ENCODE measurements around the gene EML6.
"Not testable (repeated sequence)": the region's sequence is repeated elsewhere in the genome, so short reads cannot be mapped to it uniquely, and the experiment has no call there.

The EML6 gene

DNA sequence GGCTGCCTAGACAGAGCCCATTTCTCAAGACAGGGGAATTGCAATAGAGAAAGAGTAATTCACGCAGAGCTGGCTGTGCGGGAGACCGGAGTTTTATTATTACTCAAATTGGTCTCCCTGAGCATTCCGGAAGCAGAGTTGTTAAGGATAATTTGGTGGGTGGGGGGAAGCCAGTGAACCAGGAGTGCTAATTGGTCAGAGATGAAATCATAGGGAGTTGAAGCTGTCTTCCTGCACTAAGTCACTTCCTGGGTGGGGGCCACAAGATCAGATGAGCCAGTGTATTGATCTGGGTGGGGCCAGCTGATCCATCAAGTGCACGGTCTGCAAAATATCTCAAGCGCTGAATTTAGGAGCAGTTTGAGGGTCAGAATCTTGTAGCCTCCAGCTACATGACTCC lies 242.0 kb downstream of the EML6 start:
- DNase-seq (ENCODE audit: low read depth in 2 of 2), result no peak

DNA sequence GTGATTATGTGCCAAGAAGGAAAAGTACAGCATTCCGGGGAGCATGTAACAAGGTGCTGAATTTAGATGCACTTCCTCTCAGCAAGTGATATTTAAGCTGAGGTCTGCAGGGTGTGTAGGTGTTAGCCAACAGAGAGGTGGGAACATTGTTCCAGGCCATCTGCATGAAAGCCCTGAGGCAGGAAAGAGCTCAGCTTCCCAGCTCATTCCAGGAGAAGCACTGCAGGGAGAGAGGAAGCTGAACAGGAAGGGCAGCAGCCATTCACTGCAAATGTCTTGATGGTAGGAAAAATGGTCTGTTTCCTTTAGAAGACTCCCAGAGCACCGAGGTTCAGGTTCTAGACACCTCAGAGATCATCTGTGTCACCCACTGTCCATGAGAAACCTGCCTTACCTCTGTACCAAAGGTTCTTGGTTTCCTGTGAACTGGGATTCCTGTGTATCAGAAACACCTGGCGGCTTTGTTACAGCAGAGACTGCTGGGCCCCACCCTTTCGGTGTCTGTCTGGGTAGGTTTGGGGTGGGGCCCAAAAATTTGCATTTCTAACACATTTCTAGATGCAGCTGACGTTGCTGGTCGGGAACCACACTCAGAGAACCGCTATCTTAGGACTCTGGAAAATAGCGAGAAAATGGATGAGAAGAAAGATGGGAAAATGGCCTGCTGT lies 242.8 kb downstream of the EML6 start:
- DNase-seq (ENCODE audit: low read depth in 2 of 2), result no peak

DNA sequence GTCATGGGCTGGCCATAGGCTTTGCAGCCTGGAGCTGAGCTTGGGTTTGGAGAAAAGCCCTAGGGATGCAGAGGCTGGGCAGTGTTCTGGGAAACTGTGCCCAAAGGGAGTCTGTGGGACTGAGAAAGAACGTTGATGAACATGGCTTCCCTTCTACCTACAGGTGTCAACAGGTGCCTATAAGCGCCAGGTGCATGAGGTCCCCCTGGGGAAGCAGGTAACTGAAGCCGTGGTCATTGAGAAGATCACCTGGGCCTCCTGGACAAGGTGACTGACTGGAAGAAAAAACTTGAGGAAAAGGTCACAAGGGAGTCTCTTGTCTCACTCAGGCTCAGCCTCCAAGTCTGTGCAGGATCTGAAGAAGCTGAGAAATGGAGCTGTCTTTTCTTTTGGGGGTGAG lies 243.4 kb downstream of the EML6 start:
- DNase-seq (ENCODE audit: low read depth in 2 of 2), result no peak

DNA sequence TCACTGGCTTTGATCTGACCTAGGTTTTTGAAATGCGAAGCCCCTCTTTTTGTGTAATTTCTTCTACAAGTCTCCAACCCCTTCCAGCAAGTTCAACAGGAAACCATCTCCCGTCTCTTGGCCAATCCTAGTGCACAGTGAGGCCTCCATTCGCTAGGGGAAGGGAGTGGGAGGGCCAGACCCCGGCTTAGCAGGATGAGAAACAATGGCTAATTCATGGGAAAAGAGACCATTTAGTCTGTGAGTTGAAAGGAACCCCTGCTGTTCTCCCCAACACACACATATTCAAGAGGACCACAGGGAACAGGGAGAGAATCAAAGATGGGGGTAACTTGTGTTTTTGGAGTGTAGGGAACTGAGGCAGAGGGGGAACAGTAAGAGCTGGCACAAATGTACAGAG lies 243.8 kb downstream of the EML6 start:
- DNase-seq (ENCODE audit: low read depth in 2 of 2), result no peak

DNA sequence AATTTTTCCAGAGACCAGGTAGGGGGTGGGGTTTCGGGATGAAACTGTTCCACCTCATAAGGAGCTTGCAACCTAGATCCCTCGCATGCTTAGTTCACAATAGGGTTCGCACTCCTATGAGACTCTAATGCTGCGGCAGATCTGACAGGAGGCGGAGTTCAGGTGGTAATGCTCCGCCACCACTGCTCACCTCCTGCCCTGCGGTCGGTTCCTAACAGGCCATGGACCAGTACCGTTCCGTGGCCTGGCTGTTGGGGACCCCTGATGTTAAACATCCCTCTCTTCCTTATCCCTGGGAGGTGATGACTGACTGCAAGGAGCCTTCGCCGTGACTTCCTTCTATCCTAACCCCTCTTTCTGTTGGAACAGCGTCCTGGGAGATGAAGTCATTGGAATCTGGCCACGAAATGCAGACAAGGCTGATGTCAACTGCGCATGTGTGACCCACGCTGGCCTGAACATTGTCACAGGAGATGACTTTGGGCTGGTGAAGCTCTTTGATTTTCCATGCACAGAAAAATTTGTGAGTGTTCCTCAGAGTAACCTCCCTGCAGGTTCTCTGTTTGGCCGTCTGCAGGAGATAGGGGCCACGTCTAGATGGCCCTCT lies 244.4 kb downstream of the EML6 start:
- DNase-seq (ENCODE audit: low read depth in 2 of 2), result no peak

DNA sequence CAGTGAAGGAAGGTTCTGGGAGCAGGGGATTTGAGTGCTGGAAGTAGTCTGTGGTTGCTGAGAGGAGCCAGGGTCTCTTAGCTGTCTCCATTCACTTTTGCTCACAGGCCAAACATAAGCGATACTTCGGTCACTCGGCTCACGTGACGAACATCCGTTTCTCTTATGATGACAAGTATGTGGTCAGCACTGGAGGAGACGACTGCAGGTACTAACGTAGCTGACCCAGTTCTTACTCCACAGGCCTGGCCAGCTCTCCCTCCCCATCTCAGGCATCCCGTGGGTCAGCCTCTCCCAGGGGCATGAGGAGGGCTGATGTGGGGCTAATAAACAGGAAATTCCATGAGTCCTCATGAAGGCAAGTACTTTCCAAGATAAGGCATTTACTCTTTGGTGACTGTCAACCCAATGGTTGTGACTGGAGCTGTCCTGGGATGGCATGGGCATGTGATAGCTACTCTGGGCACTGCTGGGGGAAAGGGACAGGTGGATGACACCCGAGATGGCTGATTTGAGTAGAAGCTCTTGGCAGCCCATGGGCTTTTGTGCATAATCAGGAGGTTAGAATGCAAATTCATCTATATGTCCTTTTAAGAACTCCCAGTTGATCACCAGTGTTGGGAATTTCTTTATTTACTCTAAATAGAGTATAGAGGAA lies 245.2 kb downstream of the EML6 start:
- no peak for DNase-seq (ENCODE audit: low read depth in 2 of 2)

DNA sequence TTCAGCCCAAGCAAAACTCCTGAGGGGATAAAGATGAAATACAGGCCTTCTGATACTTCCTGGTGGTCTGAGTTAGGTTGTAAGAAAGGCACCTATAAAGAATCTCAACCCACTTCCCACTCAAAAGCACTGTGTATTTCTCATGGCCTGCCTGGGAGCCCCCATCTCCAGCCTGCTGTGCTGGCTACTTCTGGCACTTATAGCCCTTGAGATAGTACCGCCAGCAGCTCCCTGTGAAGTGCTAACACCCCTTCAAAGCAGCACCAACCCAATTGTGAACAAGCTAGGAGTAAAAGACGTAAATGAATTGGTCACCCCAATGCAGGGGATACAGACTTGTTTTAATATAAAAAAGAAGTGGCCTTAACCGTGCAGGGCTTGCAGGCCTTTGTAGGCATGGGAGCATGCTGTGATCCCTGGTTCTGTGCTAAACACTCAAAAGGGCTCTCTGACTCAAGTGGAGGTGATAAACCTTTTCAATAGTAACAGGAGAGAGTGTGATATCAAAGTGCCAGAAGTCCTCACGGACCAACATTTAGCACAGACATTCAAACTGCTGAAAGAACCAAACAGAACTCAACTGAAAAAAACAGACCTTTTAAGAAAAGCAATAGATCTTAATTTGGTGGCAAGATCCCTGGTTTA lies 246.0 kb downstream of the EML6 start:
- no peak for DNase-seq (ENCODE audit: low read depth in 2 of 2)

DNA sequence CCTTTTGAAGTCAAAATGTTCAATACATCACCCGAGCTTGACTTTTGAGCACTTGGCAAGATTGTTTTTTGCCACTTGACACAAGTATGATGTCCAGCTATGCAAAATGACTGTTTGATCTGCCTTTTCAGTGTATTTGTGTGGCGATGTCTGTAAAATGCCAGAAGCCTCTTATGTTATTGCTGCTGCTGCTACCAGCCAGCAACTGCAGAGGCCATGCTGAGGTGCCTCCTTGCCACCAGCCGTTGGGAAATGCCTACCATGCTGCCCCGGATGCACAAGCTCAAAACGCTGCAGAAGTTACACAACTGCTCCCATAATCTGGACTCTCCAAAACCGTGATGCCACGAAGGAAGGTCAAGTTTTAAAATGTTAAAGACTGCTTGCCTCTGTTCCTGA lies 246.5 kb downstream of the EML6 start:
- no peak for DNase-seq (ENCODE audit: low read depth in 2 of 2)

DNA sequence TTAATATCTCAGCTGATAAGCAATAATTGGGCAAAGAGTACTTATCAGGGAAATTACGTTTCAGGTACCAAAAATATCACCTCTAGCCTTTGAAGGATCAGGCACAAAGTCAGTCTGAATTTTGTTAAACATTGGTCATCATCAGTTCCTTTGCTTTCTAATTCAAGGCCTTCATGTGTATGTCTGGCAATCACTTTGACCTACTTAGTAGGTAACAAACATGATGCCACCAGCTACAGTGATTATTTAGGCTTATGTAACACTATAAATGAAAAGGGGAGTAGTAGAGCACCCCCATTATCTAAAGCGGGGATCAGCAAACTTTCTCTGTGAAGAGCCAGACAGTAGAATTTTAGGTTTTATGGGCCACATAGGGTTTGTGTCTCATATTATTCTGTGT lies 251.7 kb downstream of the EML6 start:
- no peak for DNase-seq (ENCODE audit: low read depth in 2 of 2)

DNA sequence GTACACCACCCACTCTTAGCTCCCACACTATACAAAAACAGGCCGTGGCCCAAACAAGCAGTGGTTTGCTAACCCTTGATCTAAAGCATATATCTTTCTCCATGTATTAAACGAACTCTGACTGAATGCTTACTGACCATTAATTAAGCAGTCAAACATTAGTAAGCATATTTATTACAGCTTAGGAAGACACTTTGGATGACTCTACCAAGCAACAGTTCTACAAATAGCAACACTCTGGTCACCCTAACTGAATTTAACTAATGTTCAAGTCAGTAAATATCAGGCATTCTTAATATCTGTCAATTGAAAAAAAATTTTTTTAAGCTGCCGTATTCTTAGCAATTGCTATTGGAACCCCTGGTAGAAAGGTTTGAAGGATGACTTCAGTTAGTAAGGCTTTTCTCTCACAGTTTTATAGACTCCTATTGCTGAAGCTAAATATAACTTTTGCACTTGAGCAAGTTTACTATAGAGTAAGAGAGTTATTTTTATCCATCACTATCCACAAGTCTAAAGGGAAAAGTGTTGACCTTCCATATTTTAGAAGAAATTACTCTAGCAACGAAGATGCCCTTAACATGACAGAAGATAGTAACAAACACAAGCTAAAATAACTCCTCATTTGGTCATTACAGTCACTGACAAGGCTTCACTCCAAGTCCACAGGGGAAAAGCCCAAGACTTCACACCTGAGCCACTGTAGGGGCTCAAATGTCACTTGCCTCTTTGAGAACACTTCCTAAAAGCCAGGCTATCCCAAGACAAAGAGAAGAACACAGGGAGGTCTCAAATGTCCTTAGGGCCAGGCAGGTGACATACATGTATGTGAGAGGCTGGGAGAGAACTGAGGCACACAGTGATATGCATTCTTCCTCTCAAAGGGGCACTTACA lies 252.4 kb downstream of the EML6 start:
- DNase-seq (ENCODE audit: low read depth in 2 of 2), result no peak

DNA sequence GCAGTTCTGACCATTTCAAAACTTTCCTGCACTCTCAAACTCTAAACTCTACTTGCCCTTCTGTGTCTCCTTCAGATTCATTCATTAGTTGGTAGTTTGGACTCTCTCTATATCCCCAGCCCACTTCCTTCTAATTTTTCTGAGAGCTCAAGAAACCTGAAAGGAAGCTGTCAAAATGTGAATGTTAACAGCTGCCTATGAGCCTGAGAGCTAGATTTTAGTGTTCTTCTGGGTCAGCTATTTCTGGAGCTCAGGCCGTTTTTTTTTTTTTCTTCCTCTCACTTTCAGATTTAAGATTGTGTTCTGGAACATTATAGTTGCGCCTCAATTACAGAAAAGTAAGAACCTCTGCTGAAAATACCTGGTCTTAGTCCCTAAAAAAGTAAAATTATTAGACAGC lies 253.7 kb downstream of the EML6 start:
- DNase-seq (ENCODE audit: low read depth in 2 of 2), result no peak

DNA sequence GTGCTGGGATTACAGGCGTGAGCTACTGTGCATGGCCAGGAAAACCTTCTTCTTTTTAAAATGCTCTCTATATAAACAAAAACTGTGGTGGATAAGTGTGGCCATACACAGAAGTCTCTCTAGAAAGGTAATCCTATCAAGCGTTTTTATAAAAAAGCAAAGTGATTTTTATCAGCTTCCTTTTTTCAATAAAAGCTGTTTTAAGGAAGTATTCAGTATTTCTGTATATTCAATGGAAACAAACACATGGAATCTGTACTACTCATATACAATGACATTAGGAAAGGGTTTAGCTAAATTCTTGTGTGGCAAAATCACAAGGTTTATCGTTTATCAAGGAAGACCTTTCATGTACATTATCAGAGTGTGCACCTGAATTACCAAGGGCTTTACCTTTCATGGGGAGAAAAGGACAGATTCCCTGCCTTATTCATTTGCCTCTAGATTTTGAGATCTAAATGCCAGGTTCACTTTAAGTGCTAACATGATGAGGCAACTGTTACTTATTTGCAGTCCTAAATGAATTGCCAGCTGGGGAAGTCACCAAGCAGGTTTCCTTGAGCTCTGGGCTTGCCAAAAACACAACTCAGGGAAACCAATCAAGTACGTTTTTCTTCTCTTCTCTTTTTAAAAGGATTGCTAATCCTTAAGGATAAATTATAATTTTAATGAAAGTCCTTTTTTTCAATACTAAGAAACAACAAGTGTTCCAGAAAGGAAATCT lies 256.0 kb downstream of the EML6 start:
- DNase-seq (ENCODE audit: low read depth in 2 of 2), result no peak

DNA sequence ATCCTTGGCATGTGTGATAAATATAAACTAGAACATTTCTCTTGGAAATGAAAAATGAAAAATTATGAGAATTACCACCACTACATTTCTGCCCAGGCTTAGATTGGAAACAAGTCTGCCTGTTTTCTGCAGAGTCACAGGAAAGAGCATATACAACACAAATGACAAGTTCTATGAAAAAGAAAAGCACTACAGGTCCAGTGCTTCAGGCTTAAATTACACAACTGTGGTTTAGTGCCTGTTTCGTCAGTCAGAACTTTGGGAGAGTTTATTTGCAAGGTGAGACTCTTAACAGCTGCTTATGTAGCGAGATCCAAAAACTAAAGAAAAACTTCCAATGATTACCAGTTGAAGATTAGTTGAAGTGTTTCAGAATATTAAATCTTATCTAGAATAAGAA lies 257.9 kb downstream of the EML6 start:
- DNase-seq (ENCODE audit: low read depth in 2 of 2), result no peak

DNA sequence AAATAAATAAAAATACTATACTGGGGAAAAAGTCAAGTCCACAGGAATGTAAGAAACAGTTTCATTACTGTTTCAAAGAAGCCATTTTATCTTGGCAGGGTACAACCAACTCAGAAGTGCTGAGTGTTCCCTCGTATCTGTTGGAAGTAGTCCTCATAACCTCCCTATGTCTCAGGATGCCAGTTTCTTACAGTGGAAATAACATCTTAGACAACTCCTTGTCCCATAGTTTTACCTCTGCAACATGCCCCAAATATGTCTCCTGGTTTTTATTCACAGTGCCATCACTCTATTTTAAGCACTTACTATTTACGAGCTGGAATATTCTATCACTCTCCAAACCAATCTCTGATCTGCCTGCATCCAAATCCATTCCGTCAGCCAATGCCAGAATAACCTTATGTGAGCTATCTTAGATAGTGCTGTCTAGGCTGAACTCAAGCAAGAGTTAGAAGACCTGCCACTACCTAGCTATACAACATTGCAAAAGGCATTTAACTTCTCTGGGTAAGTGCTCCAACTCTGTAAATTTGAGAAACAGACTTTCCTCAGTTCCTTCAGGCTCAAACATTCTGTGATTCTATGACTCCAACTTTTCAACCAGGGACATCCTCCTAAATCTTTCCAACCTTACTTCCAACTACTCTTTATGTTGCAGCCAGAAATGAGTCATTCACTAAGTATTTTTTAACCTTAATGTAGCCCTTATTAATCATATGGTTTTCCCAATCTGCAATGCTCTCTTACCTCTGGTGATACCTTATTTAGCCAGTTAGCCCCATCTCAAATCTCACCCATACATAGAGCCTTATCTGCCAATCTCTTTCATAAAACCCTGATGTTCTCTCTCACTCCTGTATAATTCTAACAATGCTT lies 260.1 kb downstream of the EML6 start:
- DNase-seq (ENCODE audit: low read depth in 2 of 2), result no peak

DNA sequence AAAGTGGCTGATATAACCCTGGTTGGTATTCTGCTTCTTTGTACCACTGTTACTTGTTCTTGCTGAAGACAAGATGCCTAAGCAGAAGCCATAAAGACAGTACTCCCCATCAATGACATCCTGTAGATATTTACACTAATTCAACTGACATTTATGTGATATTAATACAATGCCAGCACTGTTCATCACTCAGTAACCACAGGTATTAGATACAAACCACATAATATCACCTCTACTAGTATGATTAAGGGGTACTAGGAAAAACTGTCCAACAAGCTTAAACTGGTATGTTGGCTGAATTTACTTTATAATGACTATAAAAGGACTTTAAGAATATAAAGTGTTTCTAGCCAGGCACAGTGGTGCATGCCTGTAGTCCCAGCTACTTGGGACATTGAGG lies 261.0 kb downstream of the EML6 start:
- no peak for DNase-seq (ENCODE audit: low read depth in 2 of 2)

DNA sequence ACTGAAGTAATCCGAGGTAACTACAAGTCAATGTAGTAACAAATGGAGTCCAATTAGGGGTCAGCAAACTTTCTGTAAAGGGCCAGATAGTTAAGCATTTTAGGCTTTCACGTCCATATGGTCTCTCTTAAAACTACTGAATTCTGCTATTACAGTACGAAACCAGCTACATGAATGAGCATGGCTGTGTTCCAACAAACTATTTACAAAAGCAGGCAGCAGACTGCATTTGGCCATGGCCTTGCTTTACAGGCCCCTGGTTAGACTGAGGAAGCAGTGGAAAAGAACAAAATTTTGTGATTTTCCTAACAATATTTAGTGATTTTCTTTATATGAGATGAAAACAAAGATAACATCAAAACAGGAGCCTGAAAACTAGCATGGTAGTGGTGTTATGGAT lies 262.8 kb downstream of the EML6 start:
- DNase-seq (ENCODE audit: low read depth in 2 of 2), result no peak

DNA sequence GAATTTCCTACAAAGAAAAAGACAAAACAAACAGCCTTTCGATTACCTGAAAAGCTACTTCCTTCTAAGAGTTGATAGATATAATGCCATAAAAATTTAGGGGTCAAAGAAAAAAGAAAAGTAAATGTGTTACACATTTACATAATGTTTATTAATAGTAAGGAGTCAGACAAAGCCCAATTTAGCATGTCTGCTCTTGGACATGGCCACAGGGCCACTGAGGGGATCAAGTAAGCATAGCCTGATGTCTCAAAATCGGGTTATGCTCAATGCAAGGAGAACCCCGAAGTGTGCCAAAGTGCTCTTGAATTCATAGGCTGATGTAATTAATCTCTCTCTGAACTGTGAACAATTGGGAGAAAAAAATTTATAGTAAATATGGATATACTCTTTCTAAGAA lies 265.1 kb downstream of the EML6 start:
- DNase-seq (ENCODE audit: low read depth in 2 of 2), result no peak

DNA sequence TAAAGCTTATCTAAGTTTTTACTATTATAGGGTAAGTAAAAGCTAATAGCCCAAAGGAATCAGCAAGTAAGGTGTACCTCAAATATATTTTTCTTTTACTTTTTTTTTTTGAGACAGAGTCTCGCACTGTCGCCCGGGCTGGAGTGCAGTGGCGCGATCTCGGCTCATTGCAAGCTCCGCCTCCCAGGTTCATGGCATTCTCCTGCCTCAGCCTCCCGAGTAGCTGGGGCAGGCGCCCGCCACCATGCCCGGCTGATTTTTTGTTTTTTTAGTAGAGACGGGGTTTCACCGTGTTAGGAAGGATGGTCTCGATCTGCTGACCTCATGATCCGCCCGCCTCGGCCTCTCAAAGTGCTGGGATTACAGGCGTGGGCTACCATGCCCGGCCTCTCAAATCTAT lies 267.2 kb downstream of the EML6 start:
- DNase-seq (ENCODE audit: low read depth in 2 of 2), result not testable (repeated sequence)

DNA sequence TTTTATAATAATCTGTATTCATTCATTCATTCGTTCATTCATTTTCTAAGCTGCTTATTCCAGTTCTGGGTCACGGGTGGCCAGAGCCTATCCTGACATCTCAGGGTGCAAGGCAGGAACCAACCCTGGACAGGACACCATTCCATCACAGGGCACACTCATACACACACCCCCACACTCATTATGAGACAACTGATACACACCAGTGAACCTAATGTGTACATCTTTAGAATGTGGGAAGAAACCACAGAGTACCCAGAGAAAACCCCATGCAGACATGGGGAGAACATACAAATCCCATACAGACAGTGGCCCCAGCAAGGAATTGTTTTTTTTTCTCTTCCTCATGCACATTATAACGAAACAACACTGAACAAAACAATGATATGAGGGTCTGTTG lies 272.1 kb downstream of the EML6 start:
- DNase-seq (ENCODE audit: low read depth in 2 of 2), result no peak

DNA sequence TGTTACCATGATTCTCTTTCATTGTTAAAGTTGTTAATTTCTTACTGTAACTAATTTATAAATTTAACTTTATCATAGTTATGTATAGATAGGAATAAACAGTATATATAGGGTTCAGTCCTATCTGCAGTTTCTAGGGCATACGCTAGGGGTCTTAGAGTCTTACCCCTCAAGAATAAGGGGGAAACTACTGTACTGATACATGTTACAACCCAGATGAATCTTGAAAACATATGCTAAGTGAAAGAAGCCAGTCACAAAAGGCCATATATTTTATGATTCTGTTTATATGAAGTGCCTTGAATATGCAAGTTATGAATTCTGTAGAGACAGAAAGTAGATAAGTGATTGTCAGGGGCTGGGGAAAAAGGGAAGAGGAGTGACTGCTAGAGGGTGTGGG lies 274.4 kb downstream of the EML6 start:
- DNase-seq (ENCODE audit: low read depth in 2 of 2), result no peak
